Smooth muscle cell (in vitro differentiated cells): ENCODE results near the gene SLC52A3. TPM values are rescaled to one million over a fixed set of nuclear protein-coding genes. Genes with fewer than 3 reads are reported as not detected.
A peak's percentile ranks its signal among the peaks of the same experiment; 100 is the strongest.
"Not testable (repeated sequence)": the region's sequence is repeated elsewhere in the genome, so short reads cannot be mapped to it uniquely, and the experiment has no call there.

Experiments
- DNase-seq: peaks from one replicate; lab custom pipeline; 2025; ENCODE audit not compliant: unreplicated experiment; lab: John Stamatoyannopoulos, UW
- H2AFZ ChIP-seq: fragments of 200-600 bp; sonication (generic); 2 replicates; pipeline ENCODE4 v1.6.0; 2016; ENCODE audit warnings: antibody characterized with exemption, low read depth, mild to moderate bottlenecking
- H3F3A ChIP-seq: fragments of 200-600 bp; sonication (generic); 2 replicates; pipeline ENCODE4 v1.6.0; 2017; ENCODE audit warnings: antibody characterized with exemption, low read depth
- H3K27ac ChIP-seq: fragments of 200-600 bp; sonication (generic); 2 replicates; pipeline ENCODE4 v1.5.1; 2016; ENCODE audit warnings: low read depth, mild to moderate bottlenecking
- H3K27me3 ChIP-seq: fragments of 200-600 bp; sonication (generic); 2 replicates; pipeline ENCODE4 v1.6.1; 2016; ENCODE audit warnings: low read depth, mild to moderate bottlenecking
- H3K36me3 ChIP-seq: fragments of 200-600 bp; sonication (generic); 2 replicates; pipeline ENCODE4 v1.5.1; 2016; ENCODE audit warnings: low read depth
- H3K4me1 ChIP-seq: fragments of 200-600 bp; sonication (generic); 2 replicates; pipeline ENCODE4 v1.5.1; 2016; ENCODE audit warnings: low read depth
- H3K4me2 ChIP-seq: fragments of 200-600 bp; sonication (generic); 2 replicates; pipeline ENCODE4 v1.6.0; 2016; ENCODE audit warnings: mild to moderate bottlenecking
- H3K4me3 ChIP-seq: fragments of 200-600 bp; sonication (generic); 2 replicates; pipeline ENCODE4 v1.5.1; 2016; ENCODE audit warnings: mild to moderate bottlenecking
- H3K79me2 ChIP-seq: fragments of 200-600 bp; sonication (generic); 2 replicates; pipeline ENCODE4 v1.6.0; 2016; ENCODE audit warnings: low read depth, mild to moderate bottlenecking
- H3K9ac ChIP-seq: fragments of 200-600 bp; sonication (generic); 2 replicates; pipeline ENCODE4 v1.6.0; 2016; ENCODE audit warnings: low read depth
- H3K9me3 ChIP-seq: fragments of 200-600 bp; sonication (generic); replicated peaks from 2 replicates; pipeline ENCODE4 v1.5.1; 2016; ENCODE audit warnings: low read depth
- H4K20me1 ChIP-seq: fragments of 200-600 bp; sonication (generic); 2 replicates; pipeline ENCODE4 v1.6.0; 2016; ENCODE audit warnings: low read depth
- WGBS: methylation state at CpG from one replicate; pipeline ENCODE4 v1.1.7; 2016; ENCODE audit warnings: low lambda C conversion rate; 5-methylcytosine and 5-hydroxymethylcytosine counted together
- polyA plus RNA-seq: library from polyadenylated mRNA; unstranded; fragments of >200 nt; fragmentation: Nextera tagmentation; extraction: Ambion mirVana; gene quantifications from 2 replicates; pipeline ENCODE4 v1.2.1, GENCODE V29; 2016
- total RNA-seq: library from RNA; depleted of rRNA; stranded (reverse); fragments of >200 nt; gene quantifications from 2 replicates; pipeline ENCODE4 v1.2.3, GENCODE V29; 2014
- TF ChIP-seq, protein P1 (sequence below): fragments of 200-600 bp; sonication (generic); IDR thresholded peaks from 2 replicates; pipeline ENCODE4 v1.5.1; 2017; ENCODE audit warnings: borderline replicate concordance, mild to moderate bottlenecking, antibody characterized with exemption; ENCODE audit not compliant: insufficient read depth, poor library complexity, severe bottlenecking

SLC52A3 gene
- total and polyA plus RNA-seq, 2 experiments from 2014 or later: 0.36 TPM; not detected in 1

DNA sequence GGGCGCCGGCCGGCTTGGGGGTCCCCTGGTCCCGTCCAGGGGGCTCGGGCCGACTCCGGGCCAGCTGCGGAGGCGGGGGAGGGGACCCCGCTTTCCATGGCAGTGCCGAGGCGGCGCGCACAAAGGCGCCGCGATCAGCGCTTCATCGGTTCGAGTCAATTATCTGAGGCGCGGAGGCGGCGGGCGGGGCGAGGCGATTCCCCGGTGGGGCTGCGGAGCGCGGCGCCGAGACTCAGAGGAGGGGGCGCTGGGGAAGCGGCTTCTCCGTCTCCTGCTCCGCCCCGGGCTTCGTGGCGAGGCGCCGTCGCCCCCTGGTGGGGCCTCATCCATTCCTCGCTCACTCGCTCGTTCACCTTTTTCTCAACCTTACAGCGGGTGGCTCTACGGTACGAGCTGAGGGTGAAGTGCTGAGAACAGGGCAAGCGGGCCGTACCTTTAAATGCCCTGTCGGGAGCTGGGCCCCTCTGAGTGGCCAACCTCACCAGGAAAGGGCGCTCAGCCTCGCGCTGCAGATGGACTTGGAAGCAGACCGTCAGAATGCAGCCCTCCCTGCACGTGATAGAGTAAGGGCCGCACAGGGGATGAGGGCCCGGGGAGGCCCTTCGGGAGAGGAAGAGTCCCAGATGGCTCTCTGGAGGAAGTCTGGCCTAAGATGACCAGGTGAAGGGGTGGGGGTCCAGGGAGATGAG, 39.9 kb downstream of the SLC52A3 start:
- Histone ChIP-seq H3K9ac (peak overlapping the region; percentile 19), H3K27me3 (peaks cover 38% of the 10 kb centered on the region), H3K79me2 (no peaks in the 10 kb centered on the region), H2AFZ (peak overlapping the region; percentile 90), H3K9me3 (no peaks in the 10 kb centered on the region), H3K27ac (no peak overlapping the region), H3K4me1 (no peaks in the 10 kb centered on the region), H3K36me3 (no peaks in the 10 kb centered on the region), H3F3A (no peaks in the 10 kb centered on the region), H4K20me1 (no peaks in the 10 kb centered on the region), H3K4me3 (peak overlapping the region; percentile 76), H3K4me2 (peak overlapping the region; percentile 96)
- 8% methylated on average over 32 of the region's 60 CpGs for WGBS
- peak; percentile 13 for DNase-seq
- TF ChIP-seq, protein P1, sequence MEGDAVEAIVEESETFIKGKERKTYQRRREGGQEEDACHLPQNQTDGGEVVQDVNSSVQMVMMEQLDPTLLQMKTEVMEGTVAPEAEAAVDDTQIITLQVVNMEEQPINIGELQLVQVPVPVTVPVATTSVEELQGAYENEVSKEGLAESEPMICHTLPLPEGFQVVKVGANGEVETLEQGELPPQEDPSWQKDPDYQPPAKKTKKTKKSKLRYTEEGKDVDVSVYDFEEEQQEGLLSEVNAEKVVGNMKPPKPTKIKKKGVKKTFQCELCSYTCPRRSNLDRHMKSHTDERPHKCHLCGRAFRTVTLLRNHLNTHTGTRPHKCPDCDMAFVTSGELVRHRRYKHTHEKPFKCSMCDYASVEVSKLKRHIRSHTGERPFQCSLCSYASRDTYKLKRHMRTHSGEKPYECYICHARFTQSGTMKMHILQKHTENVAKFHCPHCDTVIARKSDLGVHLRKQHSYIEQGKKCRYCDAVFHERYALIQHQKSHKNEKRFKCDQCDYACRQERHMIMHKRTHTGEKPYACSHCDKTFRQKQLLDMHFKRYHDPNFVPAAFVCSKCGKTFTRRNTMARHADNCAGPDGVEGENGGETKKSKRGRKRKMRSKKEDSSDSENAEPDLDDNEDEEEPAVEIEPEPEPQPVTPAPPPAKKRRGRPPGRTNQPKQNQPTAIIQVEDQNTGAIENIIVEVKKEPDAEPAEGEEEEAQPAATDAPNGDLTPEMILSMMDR: peak; percentile 62

DNA sequence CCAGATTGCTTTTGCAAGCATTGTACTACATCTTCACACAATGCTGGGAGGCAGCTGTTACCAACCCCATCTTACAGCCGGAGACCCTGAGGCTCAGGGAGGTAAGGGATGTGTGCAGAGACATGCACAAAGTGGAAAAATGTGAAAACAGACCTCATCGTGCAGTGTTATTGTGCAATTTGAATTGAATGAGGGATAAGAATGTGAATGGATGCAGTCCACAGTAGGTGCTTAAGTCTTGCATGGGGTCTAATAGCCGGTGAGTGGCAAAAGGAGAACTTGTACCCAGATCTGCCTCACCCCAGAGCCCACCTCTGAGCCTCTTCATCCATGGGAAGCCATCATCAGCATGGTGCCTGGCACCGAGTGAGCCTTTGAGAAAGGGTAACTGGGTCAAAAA, 42.1 kb downstream of the SLC52A3 start:
- H3K9me3 ChIP-seq: no peaks in the 10 kb centered on the region

DNA sequence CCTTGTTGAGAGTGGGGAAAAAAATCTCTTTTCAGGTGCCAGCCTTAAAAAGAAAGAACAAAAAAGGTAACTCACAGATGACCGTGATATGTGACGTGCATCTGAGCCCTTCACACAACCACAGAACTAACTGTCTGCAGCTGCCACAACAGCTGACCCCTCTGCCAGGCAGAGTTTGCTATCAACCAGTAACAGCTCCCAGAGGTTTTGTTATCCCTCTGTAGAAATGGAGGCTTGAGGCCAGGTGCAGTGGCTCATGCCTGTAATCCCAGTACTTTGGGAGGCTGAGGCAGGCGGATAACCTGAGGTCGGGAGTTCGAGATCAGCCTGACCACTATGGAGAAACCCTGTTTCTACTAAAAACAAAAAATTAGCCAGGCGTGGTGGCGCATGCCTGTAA, 42.8 kb downstream of the SLC52A3 start:
- no peaks in the 10 kb centered on the region for H3F3A ChIP-seq
- H2AFZ ChIP-seq: no peak overlapping the region
- H3K4me1 ChIP-seq: no peaks in the 10 kb centered on the region
- H3K79me2 ChIP-seq: no peaks in the 10 kb centered on the region
- no peak overlapping the region for H3K4me3 ChIP-seq
- H3K9me3 ChIP-seq: no peaks in the 10 kb centered on the region
- TF ChIP-seq, protein P1: no peak
- no peaks in the 10 kb centered on the region for H4K20me1 ChIP-seq
- DNase-seq: no peak
- H3K4me2 ChIP-seq: no peak overlapping the region
- H3K27me3 ChIP-seq: peaks cover 48% of the 10 kb centered on the region
- H3K27ac ChIP-seq: no peak overlapping the region
- 97% methylated on average over 7 of the region's 7 CpGs for WGBS
- H3K9ac ChIP-seq: no peak overlapping the region
- H3K36me3 ChIP-seq: no peaks in the 10 kb centered on the region

More for the DNA sequence above, 42.1 kb downstream of the SLC52A3 start:
- H3F3A ChIP-seq: no peaks in the 10 kb centered on the region
- no peak overlapping the region for H3K4me3 ChIP-seq
- H3K4me2 ChIP-seq: no peak overlapping the region
- H3K27me3 ChIP-seq: peaks cover 48% of the 10 kb centered on the region
- no peak for DNase-seq
- H4K20me1 ChIP-seq: no peaks in the 10 kb centered on the region
- no peaks in the 10 kb centered on the region for H3K79me2 ChIP-seq
- H3K36me3 ChIP-seq: no peaks in the 10 kb centered on the region
- H3K4me1 ChIP-seq: no peaks in the 10 kb centered on the region
- no peak overlapping the region for H3K9ac ChIP-seq
- 92% methylated on average over 4 of the region's 4 CpGs for WGBS
- TF ChIP-seq, protein P1: no peak
- H3K27ac ChIP-seq: no peak overlapping the region
- H2AFZ ChIP-seq: no peak overlapping the region

DNA sequence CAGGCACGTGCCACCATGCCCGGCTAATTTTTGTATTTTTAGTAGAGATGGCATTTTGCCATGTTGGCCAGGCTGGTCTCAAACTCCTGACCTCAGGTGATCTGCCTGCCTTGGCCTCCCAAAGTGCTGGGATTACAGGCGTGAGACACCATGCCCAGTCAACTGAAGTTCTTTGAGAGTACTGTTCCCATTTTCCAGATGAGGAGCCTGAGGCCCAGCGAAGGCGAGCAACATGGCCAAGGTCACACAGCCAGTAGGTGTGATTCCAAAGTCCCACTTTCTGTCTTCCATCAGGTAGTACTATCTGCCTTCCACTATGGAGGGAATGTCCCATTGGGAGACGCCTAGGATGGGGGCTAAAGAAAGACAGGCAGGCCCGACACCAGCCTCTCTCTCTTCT, 43.5 kb downstream of the SLC52A3 start:
- not testable (repeated sequence) for H3K4me3 ChIP-seq, H3K4me2 ChIP-seq, H3K9ac ChIP-seq, H3K79me2 ChIP-seq, H4K20me1 ChIP-seq, H3K36me3 ChIP-seq, H2AFZ ChIP-seq, DNase-seq, H3K27ac ChIP-seq, H3F3A ChIP-seq, H3K9me3 ChIP-seq, H3K4me1 ChIP-seq
- H3K27me3 ChIP-seq: peaks cover 48% of the 10 kb centered on the region
- 92% methylated on average over 7 of the region's 7 CpGs for WGBS
